ENCODE data around the gene CD81.

DNA sequence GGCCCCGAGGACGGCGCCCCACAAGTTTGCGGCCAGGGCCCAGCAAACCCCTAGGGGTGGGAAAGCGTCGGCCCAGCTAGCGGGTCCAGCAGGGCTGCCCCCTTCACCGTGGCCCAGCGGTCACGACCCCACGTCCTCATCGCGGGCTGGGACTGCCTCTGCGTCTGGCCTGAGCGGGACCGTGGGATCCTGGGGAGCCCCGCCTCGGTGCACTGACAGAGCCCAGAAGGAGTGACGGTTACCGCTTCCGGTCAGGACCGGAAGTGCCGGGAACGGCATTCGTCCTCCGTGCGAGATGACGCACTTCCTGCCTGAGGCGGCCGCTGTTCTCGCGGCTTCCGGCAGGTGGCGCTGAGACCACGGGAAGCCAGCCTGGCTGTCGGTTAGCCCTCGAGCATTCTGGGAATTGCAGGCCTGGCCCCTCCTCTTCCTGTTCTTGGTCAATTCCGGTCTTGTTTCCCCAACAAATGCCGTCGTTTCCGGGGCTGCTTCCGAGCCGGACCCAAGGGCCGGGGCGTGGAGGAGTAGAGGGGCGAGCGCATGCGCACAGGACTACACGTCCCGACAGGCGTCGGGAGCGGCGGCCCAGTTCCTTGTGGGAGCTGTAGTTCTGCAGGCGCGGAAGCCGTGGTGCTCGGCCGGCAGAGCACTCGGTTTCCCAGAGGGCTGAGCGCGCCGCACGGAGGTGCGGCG lies 23.1 kb downstream of the CD81 start, which contains the start of gene TSSC4:
- TF ChIP-seq POLR2A (IDR thresholded peaks at IDR 0.05) (peak; percentile 95), POLR2AphosphoS5 (IDR thresholded peaks at IDR 0.05) (peak; percentile 95 to 98 (median 98))
- TF ChIP-seq, protein P1, sequence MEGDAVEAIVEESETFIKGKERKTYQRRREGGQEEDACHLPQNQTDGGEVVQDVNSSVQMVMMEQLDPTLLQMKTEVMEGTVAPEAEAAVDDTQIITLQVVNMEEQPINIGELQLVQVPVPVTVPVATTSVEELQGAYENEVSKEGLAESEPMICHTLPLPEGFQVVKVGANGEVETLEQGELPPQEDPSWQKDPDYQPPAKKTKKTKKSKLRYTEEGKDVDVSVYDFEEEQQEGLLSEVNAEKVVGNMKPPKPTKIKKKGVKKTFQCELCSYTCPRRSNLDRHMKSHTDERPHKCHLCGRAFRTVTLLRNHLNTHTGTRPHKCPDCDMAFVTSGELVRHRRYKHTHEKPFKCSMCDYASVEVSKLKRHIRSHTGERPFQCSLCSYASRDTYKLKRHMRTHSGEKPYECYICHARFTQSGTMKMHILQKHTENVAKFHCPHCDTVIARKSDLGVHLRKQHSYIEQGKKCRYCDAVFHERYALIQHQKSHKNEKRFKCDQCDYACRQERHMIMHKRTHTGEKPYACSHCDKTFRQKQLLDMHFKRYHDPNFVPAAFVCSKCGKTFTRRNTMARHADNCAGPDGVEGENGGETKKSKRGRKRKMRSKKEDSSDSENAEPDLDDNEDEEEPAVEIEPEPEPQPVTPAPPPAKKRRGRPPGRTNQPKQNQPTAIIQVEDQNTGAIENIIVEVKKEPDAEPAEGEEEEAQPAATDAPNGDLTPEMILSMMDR (IDR thresholded peaks at IDR 0.05) = peak; percentile 76 to 99 (median 97)

All from transverse colon (tissue), 4 donors.